H1 (cell line): ENCODE results near the gene MXD1. TPM values are rescaled to one million over a fixed set of nuclear protein-coding genes. Genes with fewer than 3 reads are reported as not detected.

Experiments
- BRCA1 ChIP-seq: IDR thresholded peaks from 2 replicates; pipeline ENCODE4 v1.6.1; 2012; ENCODE audit warnings: low read depth, low read length, improper control_type of control experiment
- CBX5 ChIP-seq: fragments of 300-800, 300-1000 bp; sonication (generic); IDR thresholded peaks from 2 replicates; pipeline ENCODE4 v1.7.1; 2016; ENCODE audit warnings: antibody characterized with exemption, low read length, low read depth
- RNF2 ChIP-seq: fragments of 200-900, 300-1000 bp; sonication (generic); IDR thresholded peaks from 2 replicates; pipeline ENCODE4 v1.7.1; 2016; ENCODE audit warnings: borderline replicate concordance, low read depth, mild to moderate bottlenecking, antibody characterized with exemption, low read length; ENCODE audit not compliant: poor library complexity, severe bottlenecking; ENCODE audit errors: missing control alignments
- SP1 ChIP-seq: IDR thresholded peaks from 2 replicates; pipeline ENCODE4 v1.6.1; 2011; ENCODE audit warnings: low read depth, low read length
- polyA plus RNA-seq, 7 experiments: library from polyadenylated mRNA; depleted of rRNA in 3 of 7; stranded (reverse) in 5 of 7; unstranded in 2 of 7; fragments of >200 nt in 5 of 7; fragments of 200-250 nt in 2 of 7; gene quantifications; 1 replicate in 5 of 7; 2 replicates in 1 of 7; 4 replicates in 1 of 7; pipeline versions ENCODE4 v1.2.1 to v1.2.3, GENCODE V29; 2011 to 2013; ENCODE audit warnings: missing spikeins in 2 of 7, mixed read lengths in 2 of 7
- total RNA-seq: library from RNA; stranded (reverse); fragmentation: NEBNext Ultra II Directional; extraction: Animal tissue kit (Norgen Biotek cat#: 25700); gene quantifications from 2 replicates; pipeline ENCODE4 v1.2.1, GENCODE V29; 2021

The MXD1 gene
- total and polyA plus RNA-seq, 2 of the 8 experiments (the other 6 are each of a cell fraction or from before 2014, with no cell fraction given) = 1.6 to 2.6 TPM

- TF ChIP-seq SP1 (no peak), CBX5 (no peak), RNF2 (no peak), BRCA1 (no peak)
- TF ChIP-seq, all 59 proteins: peak for 0
Observed at GRCh38 chr2:69954084-69954483, 39.2 kb downstream of the MXD1 start (continued).
